HEK293T (cell line): ENCODE data around the gene SCNN1B.

Source experiments
- ARNT ChIP-seq: fragments of 450-650 bp; IDR thresholded peaks from 2 replicates; pipeline ENCODE4 v1.6.1; 2017; ENCODE audit warnings: mild to moderate bottlenecking
- BHLHE40 ChIP-seq: fragments of 450-650 bp; IDR thresholded peaks from 2 replicates; pipeline ENCODE4 v1.6.1; 2016; ENCODE audit warnings: mild to moderate bottlenecking, moderate library complexity, borderline replicate concordance
- FOXM1 ChIP-seq: fragments of 450-650 bp; IDR thresholded peaks from 2 replicates; pipeline ENCODE4 v1.6.1; 2017; ENCODE audit warnings: mild to moderate bottlenecking, borderline replicate concordance
- HDGF ChIP-seq: fragments of 450-650 bp; IDR thresholded peaks from 2 replicates; pipeline ENCODE4 v1.6.1; 2017; ENCODE audit warnings: antibody characterized with exemption, borderline replicate concordance
- SP1 ChIP-seq: fragments of 450-650 bp; IDR thresholded peaks from 2 replicates; pipeline ENCODE4 v1.6.1; 2017
- TARDBP ChIP-seq: fragments of 450-650 bp; IDR thresholded peaks from 2 replicates; pipeline ENCODE4 v1.6.1; 2016
- TF ChIP-seq, protein P1 (sequence below): fragments of 450-650 bp; IDR thresholded peaks from 2 replicates; pipeline ENCODE4 v1.6.1; 2016

DNA sequence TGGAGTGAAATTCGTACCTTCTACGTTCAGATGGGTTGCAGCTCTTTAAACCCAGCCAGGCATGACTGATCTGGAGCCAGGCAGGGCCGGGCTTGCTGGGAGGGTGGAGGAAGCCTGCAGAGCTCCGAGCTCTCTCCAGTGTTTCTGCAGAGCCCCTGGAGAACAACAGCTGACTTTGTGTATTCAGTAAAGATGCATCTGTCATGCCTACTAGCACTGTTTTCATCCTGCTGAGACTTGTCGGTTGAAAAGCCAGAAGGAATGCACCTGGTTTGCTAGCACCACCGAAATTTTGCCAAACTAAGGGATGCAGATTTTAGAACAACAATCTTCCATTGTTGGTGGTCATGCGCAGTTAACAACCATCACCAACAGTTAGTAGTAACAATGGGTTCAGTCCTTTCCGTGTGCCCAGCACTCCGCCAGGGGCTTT is 22.4 kb upstream of the SCNN1B start:
- TF ChIP-seq TARDBP (no peak), FOXM1 (no peak), BHLHE40 (no peak), ARNT (no peak), SP1 (no peak), HDGF (no peak)
- TF ChIP-seq, protein P1, sequence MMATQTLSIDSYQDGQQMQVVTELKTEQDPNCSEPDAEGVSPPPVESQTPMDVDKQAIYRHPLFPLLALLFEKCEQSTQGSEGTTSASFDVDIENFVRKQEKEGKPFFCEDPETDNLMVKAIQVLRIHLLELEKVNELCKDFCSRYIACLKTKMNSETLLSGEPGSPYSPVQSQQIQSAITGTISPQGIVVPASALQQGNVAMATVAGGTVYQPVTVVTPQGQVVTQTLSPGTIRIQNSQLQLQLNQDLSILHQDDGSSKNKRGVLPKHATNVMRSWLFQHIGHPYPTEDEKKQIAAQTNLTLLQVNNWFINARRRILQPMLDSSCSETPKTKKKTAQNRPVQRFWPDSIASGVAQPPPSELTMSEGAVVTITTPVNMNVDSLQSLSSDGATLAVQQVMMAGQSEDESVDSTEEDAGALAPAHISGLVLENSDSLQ: no peak
